Left ventricle myocardium superior (tissue), 1 donor: ENCODE data around the gene SH3PXD2B. TPM values are rescaled to one million over a fixed set of nuclear protein-coding genes. Genes with fewer than 3 reads are reported as not detected.

Experiments used
- ATAC-seq: fragments of 200-7000 bp; cut with Tn5 transposase; one replicate; pipeline ENCODE4 v1.9.1; 2020; ENCODE audit warnings: mild to moderate bottlenecking, moderate library complexity
- DNase-seq: peaks from one replicate; pipeline ENCODE4 v3.0.0-alpha.2; 2020
- intact Hi-C: fragments of 100-400 bp; cut with micrococcal nuclease; formaldehyde crosslinking; loops from one replicate; pipeline ENCODE4 v1.11.0; 2022
- total RNA-seq: library from RNA; stranded (reverse); fragmentation: NEBNext Ultra II Directional; extraction: Animal tissue kit (Norgen Biotek cat#: 25700); gene quantifications from one replicate; pipeline ENCODE4 v1.2.1, GENCODE V29; 2021
- donor health status: DM: no; HTN: yes; CAD: no; lungs with severe emphysema.

SH3PXD2B gene
- total RNA-seq, 1 donor from 2014 or later = 5.0 TPM

DNA sequence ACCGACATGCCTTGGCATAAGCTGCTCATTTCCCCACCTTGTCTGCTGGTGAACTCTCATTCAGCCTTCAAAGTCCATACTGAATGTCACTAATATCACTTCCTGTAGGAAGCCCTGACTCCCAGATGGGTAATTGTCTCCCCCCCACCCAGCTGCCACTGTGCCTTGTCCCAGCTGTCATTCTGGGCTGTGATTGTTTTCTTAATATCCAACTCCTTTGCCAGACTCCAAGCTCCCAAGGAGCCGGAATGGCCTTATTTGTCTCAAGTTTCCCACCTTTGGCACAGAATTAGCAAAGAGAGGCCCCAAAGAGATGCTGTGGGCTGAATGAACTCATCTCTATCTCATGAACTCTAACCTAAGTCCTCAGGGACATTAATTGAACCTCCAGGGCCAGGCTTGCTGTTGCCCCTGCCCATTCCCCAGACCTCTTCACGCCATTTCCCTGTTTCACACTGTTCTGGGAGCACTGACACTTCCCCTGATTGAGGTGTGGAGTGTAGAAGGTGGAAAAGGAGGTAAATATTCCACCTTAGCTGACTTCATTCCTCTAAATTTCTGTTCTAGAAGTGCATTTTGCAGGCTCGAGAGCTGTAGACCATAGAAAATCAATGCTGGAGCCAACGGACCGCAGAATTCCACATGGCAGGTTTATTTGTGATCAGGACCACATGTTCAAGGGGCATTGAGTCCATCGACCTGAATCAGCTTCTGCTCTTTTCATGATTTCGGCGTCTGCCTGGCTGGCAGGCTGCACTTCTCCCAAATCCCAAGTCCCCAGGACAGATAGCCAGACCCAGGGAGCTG, 4.9 kb upstream of the SH3PXD2B start:
- ATAC-seq (no peak), DNase-seq (no peak)
- intact Hi-C loops = no loop called here

DNA sequence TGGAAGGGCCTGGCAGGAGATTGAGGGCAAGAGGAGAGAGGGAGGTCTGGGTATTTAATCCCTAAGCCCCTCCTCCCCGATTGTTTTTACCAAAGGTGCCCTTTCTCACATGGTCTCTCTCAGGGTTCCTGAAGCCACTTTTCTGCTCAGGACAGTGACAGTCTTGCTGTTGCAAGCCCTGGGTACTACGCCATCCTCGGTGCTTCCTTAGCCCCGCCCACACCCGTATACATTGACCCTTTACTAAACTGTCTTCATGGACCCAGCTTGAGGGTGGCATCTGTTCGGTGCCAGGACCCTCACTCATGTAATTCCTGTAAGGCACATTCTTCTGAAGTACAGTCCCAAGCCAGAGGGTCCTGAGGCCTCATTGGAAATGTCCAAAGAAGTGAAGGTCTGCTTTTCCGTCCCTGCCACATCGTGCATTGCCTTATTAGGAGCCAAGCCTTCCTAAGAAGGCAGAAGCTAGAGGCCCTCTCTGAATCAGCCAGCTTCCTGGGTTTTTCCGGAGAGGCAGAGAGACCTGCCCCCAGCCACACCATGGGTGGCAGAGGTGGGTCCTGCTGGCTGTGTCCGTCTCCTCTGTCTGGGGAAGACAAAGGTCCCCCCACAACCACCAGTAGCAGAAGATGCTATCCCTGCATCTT, 1.9 kb upstream of the SH3PXD2B start:
- ATAC-seq = no peak
- DNase-seq = no peak
- intact Hi-C loops = no loop called here

DNA sequence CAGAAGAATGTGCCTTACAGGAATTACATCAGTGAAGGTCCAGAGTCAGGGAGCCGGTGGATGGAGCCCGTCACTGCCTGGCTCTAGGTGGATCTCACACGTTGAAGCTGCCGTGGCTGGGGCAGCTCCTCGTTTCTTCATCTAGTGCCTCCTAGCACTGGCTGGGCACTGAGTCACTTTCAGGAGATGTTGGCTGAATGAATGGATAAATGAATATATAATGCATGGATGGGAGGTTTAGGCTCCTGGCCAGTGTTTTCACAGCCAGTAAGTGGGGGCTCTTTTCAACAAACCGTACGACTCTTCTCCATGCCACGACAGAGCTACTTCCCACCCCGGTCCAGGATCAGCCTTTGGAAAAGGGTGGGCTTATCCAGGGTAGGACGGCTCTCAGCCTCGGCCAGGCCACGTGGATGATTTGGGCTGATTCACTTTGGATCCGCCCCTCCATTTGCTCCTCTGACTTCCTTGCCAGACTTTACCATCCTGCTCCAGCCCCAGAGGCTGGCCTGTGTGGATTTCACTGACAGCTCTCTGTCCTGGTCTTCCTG, 1.3 kb upstream of the SH3PXD2B start:
- DNase-seq = peak; percentile 58
- ATAC-seq = peak; percentile 17

GRCh38 chr5:172455087-172455381, 709 bp upstream of the SH3PXD2B start:
- no peak for ATAC-seq
- no peak for DNase-seq
- intact Hi-C loops = no loop called here

More for the DNA sequence above, 1.3 kb upstream of the SH3PXD2B start:
- intact Hi-C loops = no loop called here

GRCh38 chr5:172453986-172454357, 353 bp downstream of the SH3PXD2B start:
- ATAC-seq (peak; percentile 32), DNase-seq (peak; percentile 63)
- intact Hi-C loops = no loop called here

GRCh38 chr5:172453206-172453985, 929 bp downstream of the SH3PXD2B start:
- no peak for DNase-seq
- ATAC-seq = peak; percentile 25
- intact Hi-C loops = no loop called here

- DNase-seq (no peak), ATAC-seq (peak; percentile 44)
- intact Hi-C loops = no loop called here
These were observed 1.7 kb downstream of the SH3PXD2B start for GRCh38 chr5:172452398-172453205.

DNA sequence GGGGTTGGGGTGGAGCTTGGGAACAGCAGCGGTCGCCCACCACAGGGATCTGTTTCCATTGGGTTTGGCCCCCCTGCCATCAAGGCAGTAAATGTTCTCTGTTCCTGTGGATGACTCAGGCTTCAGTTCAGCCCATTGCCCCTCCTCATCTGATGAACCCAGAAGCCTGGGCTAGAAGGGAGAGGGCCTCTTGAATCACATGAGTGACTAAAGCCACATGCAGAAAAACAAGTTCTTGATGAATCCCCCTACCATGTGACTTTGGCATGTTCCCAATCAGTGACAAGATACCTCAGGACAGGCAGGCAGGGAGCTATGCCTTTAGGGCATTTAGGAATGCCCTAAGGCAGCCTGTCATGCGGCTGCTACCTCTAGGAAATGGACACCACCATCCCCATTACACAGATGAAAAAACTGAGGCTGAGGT, 2.5 kb downstream of the SH3PXD2B start:
- DNase-seq (no peak), ATAC-seq (peak; percentile 4)
- intact Hi-C loops = no loop called here

DNA sequence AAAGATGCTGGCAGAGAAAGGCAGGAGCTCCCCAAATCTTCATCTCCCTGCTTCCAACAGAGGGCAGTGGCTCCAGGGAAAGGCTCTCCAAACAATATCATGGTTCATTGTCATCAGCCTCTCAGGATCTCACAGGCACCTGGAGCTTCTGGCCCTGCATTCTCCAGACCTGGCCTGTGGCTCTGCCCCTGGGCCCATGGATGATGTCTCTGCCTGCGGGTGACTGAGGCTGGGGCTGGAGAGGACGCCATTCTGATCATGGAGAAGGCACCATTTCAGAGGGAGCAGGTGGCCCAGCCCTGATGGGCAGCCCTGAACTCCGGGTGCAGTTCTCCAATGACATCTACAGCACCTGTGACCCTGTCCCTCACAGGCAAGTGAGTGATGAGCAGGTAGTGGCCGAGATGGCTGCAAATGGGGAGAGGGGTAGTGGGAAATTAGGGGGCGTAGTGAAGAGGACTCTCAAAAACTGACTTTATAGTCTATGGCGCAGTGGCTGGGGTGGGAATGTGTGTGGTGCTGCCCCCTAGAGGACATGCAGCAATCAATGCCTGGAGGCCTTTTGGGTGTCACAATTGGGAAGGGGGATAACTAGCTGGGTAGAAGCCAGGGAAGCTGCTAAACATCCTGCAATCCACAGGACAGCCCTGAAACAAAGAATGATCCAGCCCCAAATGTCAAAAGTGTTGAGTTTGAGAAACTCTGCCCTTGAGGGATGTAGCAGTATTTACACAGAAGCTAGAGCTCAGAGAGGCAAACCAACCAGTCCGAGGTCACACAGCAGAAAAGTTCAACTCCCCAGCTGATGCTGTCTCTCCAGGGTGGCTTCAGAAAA, 3.2 kb downstream of the SH3PXD2B start:
- ATAC-seq (peak; percentile 27), DNase-seq (no peak)
- intact Hi-C loops = no loop called here

GRCh38 chr5:172450453-172450852, 3.9 kb downstream of the SH3PXD2B start:
- ATAC-seq (no peak), DNase-seq (no peak)
- intact Hi-C loops = no loop called here

- no peak for DNase-seq
- no peak for ATAC-seq
- intact Hi-C loops = no loop called here
These were observed 5.3 kb downstream of the SH3PXD2B start for GRCh38 chr5:172448999-172449398.

DNA sequence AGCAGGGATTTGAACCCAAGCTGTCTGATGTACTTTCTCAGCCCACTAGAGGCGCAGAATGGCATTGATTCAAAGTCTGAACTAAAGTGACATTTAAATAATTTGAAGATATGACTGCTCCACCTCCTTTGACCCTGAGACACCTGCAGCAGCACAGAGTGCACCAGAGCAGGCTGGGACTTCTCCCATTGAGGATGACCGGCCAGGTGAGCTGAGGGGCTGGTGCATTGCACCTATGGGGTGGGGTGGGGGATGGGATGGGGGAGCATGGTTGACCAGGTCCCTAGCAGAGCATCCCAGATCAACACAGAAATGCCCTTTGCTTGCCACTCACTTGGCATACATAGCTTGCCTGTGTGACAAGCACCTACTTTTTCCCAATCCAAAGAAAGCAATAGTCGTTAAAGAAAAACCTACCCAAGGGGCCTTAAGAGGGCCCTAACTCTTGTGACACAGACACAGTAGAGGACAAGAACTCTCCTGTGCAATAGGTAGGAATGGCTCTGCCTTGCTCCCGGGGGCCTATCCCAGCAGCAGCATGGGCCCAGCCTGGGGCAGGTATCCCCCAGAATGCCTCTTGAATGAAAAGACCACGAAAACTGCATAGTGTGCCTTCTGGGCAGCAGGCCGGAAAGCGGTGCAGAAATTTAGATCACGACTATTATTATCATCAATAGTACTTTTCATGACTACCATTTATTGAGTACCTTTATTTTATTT, 6.5 kb downstream of the SH3PXD2B start:
- intact Hi-C loops = no loop called here
- DNase-seq = no peak
- no peak for ATAC-seq

GRCh38 chr5:172446336-172447051, 7.8 kb downstream of the SH3PXD2B start:
- DNase-seq = no peak
- no peak for ATAC-seq
- intact Hi-C loops = no loop called here

GRCh38 chr5:172445866-172446265, 8.5 kb downstream of the SH3PXD2B start:
- ATAC-seq (no peak), DNase-seq (no peak)
- intact Hi-C loops = no loop called here

- intact Hi-C loops = no loop called here
These were observed 9.5 kb downstream of the SH3PXD2B start for GRCh38 chr5:172444626-172445365.

DNA sequence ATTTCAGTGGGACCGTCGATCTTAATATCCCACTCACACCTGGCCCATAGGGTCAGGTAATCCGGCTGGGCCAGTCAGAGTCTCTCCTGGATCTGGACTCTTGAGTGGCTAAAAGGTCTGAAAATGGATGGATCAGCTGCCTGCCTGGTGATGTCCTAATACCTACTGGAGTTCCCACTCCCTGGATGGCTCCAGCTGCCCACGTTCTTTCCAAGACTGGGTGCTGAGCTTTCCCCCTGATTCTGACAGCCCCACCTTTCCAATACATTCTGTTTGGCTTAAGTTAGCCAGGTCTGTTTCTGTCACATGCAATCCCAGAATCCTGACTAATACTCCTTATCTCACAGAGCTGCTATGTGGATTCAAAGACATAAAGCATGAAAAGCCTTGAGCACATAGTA, 10.2 kb downstream of the SH3PXD2B start:
- ATAC-seq = no peak

More at GRCh38 chr5:172444626-172445365, 9.5 kb downstream of the SH3PXD2B start:
- ATAC-seq (peak; percentile 21), DNase-seq (no peak)

More for the DNA sequence above, 10.2 kb downstream of the SH3PXD2B start:
- intact Hi-C loops = no loop called here
- no peak for DNase-seq
